GM21529 (cell line): Measurements from ENCODE around the gene PRKCB.
"Not testable (repeated sequence)": the region's sequence is repeated elsewhere in the genome, so short reads cannot be mapped to it uniquely, and the experiment has no call there.

Source experiments
- ATAC-seq: cut with Tn5 transposase; IDR thresholded peaks from one replicate; pipeline ENCODE4 v1.9.1; 2021; ENCODE audit not compliant: unreplicated experiment

The PRKCB gene

GRCh38 chr16:24151482-24151939 is 315.7 kb downstream of the PRKCB start:
- no peak for ATAC-seq

GRCh38 chr16:24152048-24152447 is 316.3 kb downstream of the PRKCB start:
- not testable (repeated sequence) for ATAC-seq

- no peak for ATAC-seq
These were observed 317.0 kb downstream of the PRKCB start for GRCh38 chr16:24152826-24153225.

- ATAC-seq: no peak
These were observed 321.0 kb downstream of the PRKCB start for GRCh38 chr16:24156777-24157176.

- ATAC-seq: no peak
These were observed 328.2 kb downstream of the PRKCB start for GRCh38 chr16:24163935-24164334.

- ATAC-seq: no peak
These were observed 328.6 kb downstream of the PRKCB start for GRCh38 chr16:24164416-24164815.

GRCh38 chr16:24165273-24165672 is 329.5 kb downstream of the PRKCB start:
- ATAC-seq: no peak

- ATAC-seq: no peak
These were observed 331.1 kb downstream of the PRKCB start for GRCh38 chr16:24166661-24167528.

GRCh38 chr16:24168856-24169255 is 333.1 kb downstream of the PRKCB start:
- no peak for ATAC-seq

GRCh38 chr16:24170407-24170806 is 334.6 kb downstream of the PRKCB start:
- ATAC-seq: no peak

GRCh38 chr16:24174504-24174903 is 338.7 kb downstream of the PRKCB start:
- ATAC-seq: no peak

- no peak for ATAC-seq
These were observed 339.2 kb downstream of the PRKCB start for GRCh38 chr16:24174957-24175356.

- no peak for ATAC-seq
These were observed 342.7 kb downstream of the PRKCB start for GRCh38 chr16:24178496-24178895.

- no peak for ATAC-seq
These were observed 344.7 kb downstream of the PRKCB start for GRCh38 chr16:24180451-24180850.

GRCh38 chr16:24188021-24188542 is 352.3 kb downstream of the PRKCB start:
- ATAC-seq: no peak

GRCh38 chr16:24188751-24189318 is 353.1 kb downstream of the PRKCB start:
- ATAC-seq: no peak

GRCh38 chr16:24189941-24190340 is 354.2 kb downstream of the PRKCB start:
- ATAC-seq: no peak

- ATAC-seq: no peak
These were observed 356.2 kb downstream of the PRKCB start for GRCh38 chr16:24191876-24192402.

- no peak for ATAC-seq
These were observed 359.4 kb downstream of the PRKCB start for GRCh38 chr16:24195221-24195620.

GRCh38 chr16:24198807-24199533 is 363.2 kb downstream of the PRKCB start:
- no peak for ATAC-seq

- ATAC-seq: no peak
These were observed 367.9 kb downstream of the PRKCB start for GRCh38 chr16:24203675-24204074.
